ENCODE data around the gene TBC1D5.

TBC1D5 gene

GRCh38 chr3:17266846-17267245 lies 475.6 kb downstream of the TBC1D5 start:
- no peak for DNase-seq

GRCh38 chr3:17261627-17262369 lies 480.6 kb downstream of the TBC1D5 start:
- no peak for DNase-seq

GRCh38 chr3:17260257-17260656 lies 482.2 kb downstream of the TBC1D5 start:
- DNase-seq = no peak

GRCh38 chr3:17259685-17260084 lies 482.7 kb downstream of the TBC1D5 start:
- DNase-seq = no peak

GRCh38 chr3:17258823-17259436 lies 483.5 kb downstream of the TBC1D5 start:
- DNase-seq = no peak

GRCh38 chr3:17257269-17257668 lies 485.2 kb downstream of the TBC1D5 start:
- DNase-seq = no peak

- no peak for DNase-seq
Observed at GRCh38 chr3:17243621-17244020, 498.8 kb downstream of the TBC1D5 start.

GRCh38 chr3:17239417-17239816 lies 503.0 kb downstream of the TBC1D5 start:
- no peak for DNase-seq

GRCh38 chr3:17238023-17238422 lies 504.4 kb downstream of the TBC1D5 start:
- DNase-seq = no peak

- DNase-seq = no peak
Observed at GRCh38 chr3:17235310-17235709, 507.1 kb downstream of the TBC1D5 start.

- DNase-seq = no peak
Observed at GRCh38 chr3:17234382-17234781, 508.0 kb downstream of the TBC1D5 start.

GRCh38 chr3:17233398-17233800 lies 509.0 kb downstream of the TBC1D5 start:
- no peak for DNase-seq

- DNase-seq = no peak
Observed at GRCh38 chr3:17232442-17232841, 510.0 kb downstream of the TBC1D5 start.

- no peak for DNase-seq
Observed at GRCh38 chr3:17231537-17232261, 510.7 kb downstream of the TBC1D5 start.

- DNase-seq = no peak
Observed at GRCh38 chr3:17227472-17227871, 515.0 kb downstream of the TBC1D5 start.

- DNase-seq = no peak
Observed at GRCh38 chr3:17221529-17221928, 520.9 kb downstream of the TBC1D5 start.

GRCh38 chr3:17219593-17219992 lies 522.8 kb downstream of the TBC1D5 start:
- no peak for DNase-seq

- DNase-seq = no peak
Observed at GRCh38 chr3:17218587-17218986, 523.8 kb downstream of the TBC1D5 start.

- no peak for DNase-seq
Observed at GRCh38 chr3:17217588-17217987, 524.8 kb downstream of the TBC1D5 start.

GRCh38 chr3:17213102-17213501 lies 529.3 kb downstream of the TBC1D5 start:
- no peak for DNase-seq

GRCh38 chr3:17207979-17208378 lies 534.5 kb downstream of the TBC1D5 start:
- DNase-seq = no peak

- no peak for DNase-seq
Observed at GRCh38 chr3:17207019-17207418, 535.4 kb downstream of the TBC1D5 start.

- no peak for DNase-seq
Observed at GRCh38 chr3:17204049-17204650, 538.3 kb downstream of the TBC1D5 start.

GRCh38 chr3:17201538-17201937 lies 540.9 kb downstream of the TBC1D5 start:
- no peak for DNase-seq
